ENCODE measurements around the gene TSPEAR.

The TSPEAR gene

GRCh38 chr21:44718093-44718492 is 6.7 kb upstream of the TSPEAR start:
- DNase-seq, result no peak
- no peak overlapping the region for H3K4me3 Mint-ChIP-seq
- no peaks in the 10 kb centered on the region for H3K36me3 Mint-ChIP-seq (ENCODE audit: low read depth)
- no peak overlapping the region for H3K27ac Mint-ChIP-seq
- H3K4me1 Mint-ChIP-seq (ENCODE audit: low read depth), result peaks cover 10% of the 10 kb centered on the region
- H3K9me3 Mint-ChIP-seq, result no peaks in the 10 kb centered on the region
- peaks cover 47% of the 10 kb centered on the region for H3K27me3 Mint-ChIP-seq

DNA sequence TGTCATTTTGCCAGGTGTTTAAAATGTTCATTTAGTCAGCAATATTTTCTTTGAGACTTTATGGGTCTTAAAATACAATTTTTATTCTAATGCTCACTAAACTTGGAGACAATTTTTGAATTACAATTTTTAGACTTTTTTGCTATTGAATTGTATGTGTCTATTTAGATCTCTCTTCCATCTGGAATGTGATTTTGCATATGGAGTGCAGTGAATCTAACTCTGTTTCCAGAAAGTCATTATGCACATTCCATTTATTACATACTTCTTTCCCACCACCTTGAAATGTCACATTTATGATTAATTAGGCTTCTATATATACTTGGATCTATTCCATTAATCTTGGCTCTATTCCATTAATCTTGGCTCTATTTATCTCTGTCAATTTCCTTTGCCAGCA is 5.6 kb upstream of the TSPEAR start:
- DNase-seq, result no peak
- H3K9me3 Mint-ChIP-seq, result no peaks in the 10 kb centered on the region
- H3K27me3 Mint-ChIP-seq, result peaks cover 49% of the 10 kb centered on the region
- no peak overlapping the region for H3K4me3 Mint-ChIP-seq
- no peaks in the 10 kb centered on the region for H3K36me3 Mint-ChIP-seq (ENCODE audit: low read depth)
- peaks cover 4% of the 10 kb centered on the region for H3K4me1 Mint-ChIP-seq (ENCODE audit: low read depth)
- H3K27ac Mint-ChIP-seq, result no peak overlapping the region

DNA sequence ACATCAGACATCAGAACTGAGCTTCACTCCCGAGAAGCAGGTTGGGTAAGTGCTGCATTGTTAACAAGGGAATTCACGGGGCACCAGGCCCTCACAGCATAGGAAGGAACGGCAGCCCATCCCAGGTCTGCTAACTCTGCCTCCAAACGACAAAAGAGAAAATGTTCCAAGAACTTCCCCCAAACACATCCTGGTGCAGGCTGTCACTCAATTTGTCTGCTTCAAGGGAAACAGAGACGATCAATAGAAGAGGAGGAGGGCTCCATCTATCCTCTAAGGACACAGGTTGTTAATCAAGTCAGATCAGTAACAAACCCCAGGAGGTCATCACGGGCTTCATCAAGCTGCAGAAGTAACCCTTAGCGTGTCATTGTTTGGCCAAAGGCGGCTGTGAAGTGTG is 3.5 kb upstream of the TSPEAR start:
- DNase-seq, result no peak
- H3K27ac Mint-ChIP-seq, result no peak overlapping the region
- no peaks in the 10 kb centered on the region for H3K9me3 Mint-ChIP-seq
- no peak overlapping the region for H3K4me3 Mint-ChIP-seq
- H3K4me1 Mint-ChIP-seq (ENCODE audit: low read depth), result peaks cover 19% of the 10 kb centered on the region
- peaks cover 63% of the 10 kb centered on the region for H3K27me3 Mint-ChIP-seq
- no peaks in the 10 kb centered on the region for H3K36me3 Mint-ChIP-seq (ENCODE audit: low read depth)

DNA sequence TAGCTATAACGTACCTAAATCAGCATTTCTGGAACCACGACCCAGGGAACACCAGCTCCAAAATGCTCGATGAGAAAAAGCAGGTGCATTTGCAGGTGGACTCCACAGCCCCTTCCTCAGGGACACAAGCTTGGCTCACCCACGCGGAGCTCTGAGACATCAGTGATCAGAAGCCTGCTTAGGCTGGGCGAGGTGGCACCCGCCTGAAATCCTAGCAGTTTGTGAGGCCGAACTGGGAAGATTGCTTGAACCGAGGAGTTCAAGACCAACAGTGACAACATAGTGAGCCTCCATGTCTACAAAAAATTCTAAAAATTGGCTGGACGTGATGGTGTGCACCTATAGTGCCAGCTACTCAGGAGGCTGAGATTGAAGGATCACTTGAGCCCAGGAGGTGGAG is 2.5 kb upstream of the TSPEAR start:
- Mint-ChIP-seq H3K27me3 (peaks cover 72% of the 10 kb centered on the region), H3K27ac (no peak overlapping the region), H3K9me3 (no peaks in the 10 kb centered on the region), H3K4me3 (no peak overlapping the region), H3K4me1 (ENCODE audit: low read depth) (peaks cover 29% of the 10 kb centered on the region), H3K36me3 (ENCODE audit: low read depth) (no peaks in the 10 kb centered on the region)
- DNase-seq, result no peak

DNA sequence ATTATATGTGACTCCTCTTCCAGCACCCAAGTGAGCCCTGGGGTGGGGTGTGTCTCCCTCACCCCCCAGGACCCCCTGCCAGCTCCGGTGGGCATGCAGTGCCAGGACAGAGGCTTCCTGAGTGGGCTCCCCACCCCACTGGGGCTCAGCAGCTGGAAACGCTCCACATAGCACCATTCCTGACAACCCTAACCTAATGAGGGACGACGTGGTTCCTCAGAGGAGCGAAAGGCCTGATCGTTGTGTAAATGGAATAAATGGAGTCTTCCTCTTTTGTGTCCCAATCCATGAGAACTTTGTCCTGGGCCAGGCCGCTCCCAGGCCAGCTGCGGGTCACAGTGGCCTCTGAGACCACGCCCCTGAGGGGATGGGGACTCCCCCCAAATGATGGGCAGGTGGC is 1.8 kb upstream of the TSPEAR start:
- no peaks in the 10 kb centered on the region for H3K36me3 Mint-ChIP-seq (ENCODE audit: low read depth)
- peaks cover 72% of the 10 kb centered on the region for H3K27me3 Mint-ChIP-seq
- H3K4me1 Mint-ChIP-seq (ENCODE audit: low read depth), result peaks cover 33% of the 10 kb centered on the region
- no peak overlapping the region for H3K27ac Mint-ChIP-seq
- no peak for DNase-seq
- H3K4me3 Mint-ChIP-seq, result no peak overlapping the region
- no peaks in the 10 kb centered on the region for H3K9me3 Mint-ChIP-seq

DNA sequence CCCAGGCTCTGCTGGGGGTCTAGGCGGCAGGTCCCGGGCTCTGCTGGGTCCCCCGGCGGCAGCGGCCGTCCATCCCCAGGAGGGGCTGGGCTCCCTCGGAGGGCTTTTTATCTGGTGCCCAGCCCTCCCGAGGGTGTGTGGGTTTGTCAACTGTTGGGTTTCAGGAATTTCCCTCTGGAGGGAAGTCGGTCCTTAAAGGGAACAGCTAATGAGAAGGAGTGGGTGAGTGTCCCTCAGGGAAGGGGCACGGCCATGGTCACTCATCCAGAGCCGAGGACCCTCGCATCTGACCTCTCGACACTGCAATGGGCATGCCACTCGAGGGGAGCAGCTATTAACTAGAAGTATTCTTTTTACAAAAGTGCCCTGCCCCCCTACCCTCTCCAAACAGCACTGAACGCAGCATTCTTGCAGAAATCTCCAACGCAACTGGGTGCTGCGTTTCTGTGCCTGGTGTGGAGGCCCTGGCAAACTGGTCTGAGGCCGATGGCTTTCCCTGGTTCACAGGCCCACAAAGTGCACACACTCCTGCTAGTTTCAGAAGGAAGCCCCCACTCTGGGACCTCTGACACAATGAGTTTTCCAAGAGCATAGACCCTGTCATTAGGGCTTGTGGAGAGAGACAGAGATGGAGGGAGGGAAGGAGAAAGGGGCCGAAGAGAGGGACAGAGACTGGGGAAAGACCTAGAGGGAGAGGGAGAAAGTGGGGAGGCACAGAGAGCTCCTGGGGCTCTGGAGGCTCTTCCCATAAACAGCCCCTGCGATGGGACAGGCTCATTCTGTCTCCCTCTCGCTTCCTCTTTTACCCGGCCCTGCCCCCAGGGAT is 1.0 kb upstream of the TSPEAR start:
- Mint-ChIP-seq H3K27ac (no peak overlapping the region), H3K9me3 (no peaks in the 10 kb centered on the region), H3K4me1 (ENCODE audit: low read depth) (peaks cover 33% of the 10 kb centered on the region), H3K4me3 (no peak overlapping the region), H3K27me3 (peaks cover 78% of the 10 kb centered on the region), H3K36me3 (ENCODE audit: low read depth) (no peaks in the 10 kb centered on the region)
- no peak for DNase-seq

GRCh38 chr21:44710756-44711326 is 531 bp downstream of the TSPEAR start:
- no peak overlapping the region for H3K27ac Mint-ChIP-seq
- peak overlapping the region; percentile 18 for H3K4me3 Mint-ChIP-seq
- peaks cover 36% of the 10 kb centered on the region for H3K4me1 Mint-ChIP-seq (ENCODE audit: low read depth)
- peaks cover 4% of the 10 kb centered on the region for H3K9me3 Mint-ChIP-seq
- no peak for DNase-seq
- peaks cover 89% of the 10 kb centered on the region for H3K27me3 Mint-ChIP-seq
- peaks cover 3% of the 10 kb centered on the region for H3K36me3 Mint-ChIP-seq (ENCODE audit: low read depth)

GRCh38 chr21:44710294-44710665 is 1.1 kb downstream of the TSPEAR start:
- Mint-ChIP-seq H3K4me1 (ENCODE audit: low read depth) (peaks cover 36% of the 10 kb centered on the region), H3K4me3 (no peak overlapping the region), H3K27ac (no peak overlapping the region), H3K36me3 (ENCODE audit: low read depth) (peaks cover 6% of the 10 kb centered on the region), H3K9me3 (peaks cover 7% of the 10 kb centered on the region), H3K27me3 (peaks cover 91% of the 10 kb centered on the region)
- no peak for DNase-seq

DNA sequence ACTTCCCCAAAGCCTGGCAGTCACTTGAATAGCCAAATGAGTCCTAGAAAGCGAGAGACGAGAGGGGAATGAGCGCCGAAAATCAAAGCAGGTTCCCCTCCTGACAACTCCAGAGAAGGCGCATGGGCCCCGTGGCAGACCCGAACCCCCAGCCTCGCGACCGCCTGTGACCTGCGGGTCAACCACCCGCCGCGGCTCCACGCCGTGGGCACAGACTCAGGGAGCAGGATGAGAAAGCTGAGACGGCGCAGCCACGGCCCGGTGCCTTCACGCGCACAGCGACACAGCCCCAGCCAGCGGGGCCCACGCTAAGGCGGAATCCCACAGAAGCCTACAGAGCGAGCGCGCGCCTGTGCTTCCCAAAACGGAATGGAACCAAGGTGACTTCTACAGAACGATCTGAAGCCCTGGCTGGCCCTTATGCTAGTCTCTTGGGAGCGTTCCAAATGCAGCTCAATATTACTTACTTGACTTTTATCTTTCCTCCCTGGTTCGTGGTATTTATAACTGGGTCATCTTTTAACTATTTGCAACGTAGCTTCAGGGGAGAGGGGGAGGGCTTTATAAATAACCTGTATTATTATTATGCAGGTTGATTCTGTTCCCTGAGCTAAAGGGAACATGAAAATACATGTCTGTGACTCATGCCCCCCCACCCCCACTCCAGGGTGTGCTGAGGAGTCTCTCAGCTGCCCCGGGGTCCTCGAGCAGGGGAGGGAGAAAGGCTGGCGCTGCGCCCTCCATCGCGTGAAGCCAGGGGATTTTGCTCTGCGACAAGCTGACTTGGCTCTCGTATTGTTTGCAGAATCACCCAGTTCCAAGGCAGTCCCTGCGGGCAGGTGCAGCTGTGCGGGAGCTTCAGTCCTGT is 1.7 kb downstream of the TSPEAR start:
- Mint-ChIP-seq H3K27me3 (peaks cover 92% of the 10 kb centered on the region), H3K36me3 (ENCODE audit: low read depth) (peaks cover 6% of the 10 kb centered on the region), H3K4me3 (peak overlapping the region; percentile 10), H3K4me1 (ENCODE audit: low read depth) (peaks cover 32% of the 10 kb centered on the region), H3K9me3 (peaks cover 10% of the 10 kb centered on the region), H3K27ac (no peak overlapping the region)
- DNase-seq, result peak; percentile 50

GRCh38 chr21:44708866-44709425 is 2.4 kb downstream of the TSPEAR start:
- DNase-seq, result no peak
- Mint-ChIP-seq H3K4me1 (ENCODE audit: low read depth) (peaks cover 32% of the 10 kb centered on the region), H3K9me3 (peaks cover 10% of the 10 kb centered on the region), H3K27me3 (peaks cover 92% of the 10 kb centered on the region), H3K4me3 (peak overlapping the region; percentile 10), H3K36me3 (ENCODE audit: low read depth) (peaks cover 6% of the 10 kb centered on the region), H3K27ac (no peak overlapping the region)

DNA sequence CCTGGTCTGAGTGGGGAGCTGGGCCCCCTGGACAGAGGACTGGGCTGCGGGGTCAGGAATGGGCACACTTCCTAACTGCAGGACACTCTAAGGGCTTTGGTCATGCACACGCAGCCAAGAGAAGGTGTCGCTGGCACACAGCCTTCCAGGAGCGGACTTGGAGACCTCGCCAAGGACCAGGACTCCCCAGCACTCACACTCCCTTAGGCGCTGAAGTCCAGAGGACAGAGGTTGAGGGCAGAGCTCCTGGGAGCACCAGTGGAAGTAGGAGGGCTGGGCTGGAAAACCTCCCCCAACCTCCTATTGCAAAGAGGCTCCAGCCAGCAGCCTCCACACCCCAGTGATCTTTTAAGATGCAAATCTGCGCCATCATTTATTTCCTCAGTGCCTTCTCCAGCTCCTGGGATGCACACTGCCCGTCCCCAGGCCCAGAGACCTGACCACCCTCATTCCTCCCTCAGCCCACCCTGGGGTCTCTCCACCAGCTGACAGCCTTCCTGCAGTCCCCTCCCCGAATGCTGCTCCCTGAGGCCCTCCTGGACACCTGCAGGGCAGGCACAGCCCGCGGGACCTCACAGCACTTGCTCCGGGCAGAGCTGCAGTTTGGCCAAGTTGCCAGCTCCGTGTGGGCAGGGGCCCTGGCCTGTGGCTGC is 3.0 kb downstream of the TSPEAR start:
- Mint-ChIP-seq H3K4me3 (no peak overlapping the region), H3K27me3 (peaks cover 91% of the 10 kb centered on the region), H3K9me3 (peaks cover 10% of the 10 kb centered on the region), H3K36me3 (ENCODE audit: low read depth) (peaks cover 6% of the 10 kb centered on the region), H3K27ac (no peak overlapping the region), H3K4me1 (ENCODE audit: low read depth) (peaks cover 32% of the 10 kb centered on the region)
- DNase-seq, result no peak

- Mint-ChIP-seq H3K9me3 (peaks cover 10% of the 10 kb centered on the region), H3K27ac (no peak overlapping the region), H3K4me1 (ENCODE audit: low read depth) (peaks cover 32% of the 10 kb centered on the region), H3K27me3 (peaks cover 92% of the 10 kb centered on the region), H3K36me3 (ENCODE audit: low read depth) (peaks cover 6% of the 10 kb centered on the region), H3K4me3 (no peak overlapping the region)
- no peak for DNase-seq
These were observed 4.4 kb downstream of the TSPEAR start for GRCh38 chr21:44706706-44707581.

DNA sequence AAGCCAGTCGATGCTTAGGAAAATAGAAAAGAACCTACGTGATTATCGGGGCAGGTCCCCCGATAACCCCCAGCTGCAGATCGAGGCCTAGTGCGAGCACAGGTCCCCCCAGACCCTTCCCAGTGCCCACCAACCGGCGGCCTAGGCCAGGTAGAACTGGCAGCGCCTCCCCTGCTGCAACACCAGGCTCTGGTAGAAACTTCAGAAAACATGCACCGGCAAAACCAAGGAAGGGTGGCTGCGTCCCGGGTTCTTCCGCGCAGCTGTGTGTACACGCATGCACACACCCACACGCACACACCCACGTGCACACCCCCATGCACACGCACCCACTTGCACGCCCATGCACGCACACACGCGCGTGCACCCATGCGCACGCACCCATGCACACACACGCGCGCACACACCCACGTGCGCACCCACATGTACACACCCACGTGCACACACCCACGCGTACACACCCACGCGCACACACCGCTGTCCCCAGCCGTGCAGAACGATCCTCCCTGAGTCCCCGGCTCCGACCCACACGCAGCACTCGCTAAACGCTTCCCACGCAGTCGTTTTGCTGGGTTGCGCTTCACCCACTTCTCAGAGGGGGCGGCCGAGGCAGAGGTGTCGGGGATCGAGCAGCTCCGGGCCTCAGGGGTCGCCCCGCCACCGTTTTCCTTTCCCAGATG is 5.2 kb downstream of the TSPEAR start:
- Mint-ChIP-seq H3K4me1 (ENCODE audit: low read depth) (peaks cover 28% of the 10 kb centered on the region), H3K27ac (no peak overlapping the region), H3K9me3 (peaks cover 10% of the 10 kb centered on the region), H3K4me3 (no peak overlapping the region), H3K36me3 (ENCODE audit: low read depth) (peaks cover 6% of the 10 kb centered on the region), H3K27me3 (peaks cover 94% of the 10 kb centered on the region)
- no peak for DNase-seq
